Mesenchymal stem cell (in vitro differentiated cells and primary cell): ENCODE results near the gene CDH23.

Source experiments
- DNase-seq: peaks from one replicate; pipeline ENCODE4 v3.0.0-alpha.2; 2013
- H2AFZ ChIP-seq: one replicate; pipeline ENCODE4 v1.6.1; 2013; ENCODE audit warnings: low read depth, mild to moderate bottlenecking, control low read depth, inconsistent platforms, low read length, moderate library complexity
- H2AK5ac ChIP-seq: 2 replicates; pipeline ENCODE4 v1.6.1; 2013; ENCODE audit warnings: low read length, moderate library complexity, mild to moderate bottlenecking, inconsistent platforms; ENCODE audit not compliant: severe bottlenecking
- H2BK120ac ChIP-seq: one replicate; pipeline ENCODE4 v1.6.1; 2013; ENCODE audit warnings: low read depth, mild to moderate bottlenecking, inconsistent platforms, low read length, moderate library complexity
- H2BK12ac ChIP-seq, 2 experiments: one replicate each; pipeline ENCODE4 v1.6.1; 2013; ENCODE audit warnings: inconsistent platforms in 2 of 2, low read length in 2 of 2, mild to moderate bottlenecking in 2 of 2, moderate library complexity in 2 of 2, control low read depth in 1 of 2
- H2BK15ac ChIP-seq: one replicate; pipeline ENCODE4 v1.6.1; 2013; ENCODE audit warnings: mild to moderate bottlenecking, low read depth, inconsistent platforms; ENCODE audit not compliant: poor library complexity, severe bottlenecking
- H2BK5ac ChIP-seq: 2 replicates; pipeline ENCODE4 v1.6.1; 2013; ENCODE audit warnings: low read depth, mild to moderate bottlenecking, low read length, control low read depth, inconsistent platforms; ENCODE audit not compliant: poor library complexity, severe bottlenecking
- H3K14ac ChIP-seq, 2 experiments: one replicate each; pipeline ENCODE4 v1.6.1; 2013; ENCODE audit warnings: inconsistent platforms in 2 of 2, low read length in 2 of 2, control low read depth in 1 of 2, mild to moderate bottlenecking in 1 of 2, moderate library complexity in 1 of 2
- H3K18ac ChIP-seq, 2 experiments: one replicate each; pipeline ENCODE4 v1.6.1; 2013; ENCODE audit warnings: inconsistent platforms in 2 of 2, low read length in 2 of 2, control low read depth in 1 of 2, low read depth in 1 of 2, mild to moderate bottlenecking in 1 of 2
- H3K23ac ChIP-seq, 2 experiments: one replicate each; pipeline ENCODE4 v1.6.1; 2013; ENCODE audit warnings: inconsistent platforms in 2 of 2, low read length in 2 of 2, mild to moderate bottlenecking in 2 of 2, moderate library complexity in 2 of 2, control low read depth in 1 of 2
- H3K27ac ChIP-seq: 2 replicates; pipeline ENCODE4 v1.5.1; 2013; ENCODE audit warnings: mild to moderate bottlenecking, moderate library complexity, low read length, control low read depth, inconsistent platforms; ENCODE audit not compliant: poor library complexity, severe bottlenecking
- H3K27me3 ChIP-seq, 2 experiments: 2 replicates each; pipeline versions ENCODE4 v1.6.1 to v1.7.0; 2013; ENCODE audit warnings: low read length in 2 of 2, mild to moderate bottlenecking in 2 of 2, moderate library complexity in 2 of 2, control low read depth in 1 of 2, inconsistent platforms in 1 of 2; ENCODE audit not compliant: control insufficient read depth in 1 of 2, insufficient read depth in 1 of 2
- H3K36me3 ChIP-seq, 2 experiments: 2 replicates each; pipeline versions ENCODE4 v1.6.1 to v1.7.0; 2013; ENCODE audit warnings: low read length in 2 of 2, control low read depth in 1 of 2, inconsistent platforms in 1 of 2, low read depth in 1 of 2, mild to moderate bottlenecking in 1 of 2; ENCODE audit not compliant: insufficient read depth in 2 of 2, control insufficient read depth in 1 of 2
- H3K4ac ChIP-seq, 2 experiments: one replicate each; pipeline ENCODE4 v1.6.1; 2013; ENCODE audit warnings: inconsistent platforms in 2 of 2, low read length in 2 of 2, mild to moderate bottlenecking in 2 of 2, moderate library complexity in 2 of 2, control low read depth in 1 of 2, low read depth in 1 of 2
- H3K4me1 ChIP-seq: 2 replicates; pipeline ENCODE4 v1.6.1; 2013; ENCODE audit warnings: low read depth, low read length, control low read depth; ENCODE audit not compliant: control insufficient read depth, insufficient read depth
- H3K4me2 ChIP-seq: 2 replicates; pipeline ENCODE4 v1.6.1; 2013; ENCODE audit warnings: low read length, mild to moderate bottlenecking, inconsistent platforms; ENCODE audit not compliant: poor library complexity, severe bottlenecking
- H3K4me3 ChIP-seq, 2 experiments: 2 replicates each; pipeline versions ENCODE4 v1.5.1 to v1.7.0; 2013; ENCODE audit warnings: low read length in 2 of 2, mild to moderate bottlenecking in 2 of 2, control low read depth in 1 of 2, low read depth in 1 of 2; ENCODE audit not compliant: insufficient read depth in 1 of 2
- H3K79me1 ChIP-seq: replicated peaks from 2 replicates; pipeline ENCODE4 v1.6.1; 2013; ENCODE audit warnings: mild to moderate bottlenecking, control low read depth, low read length, inconsistent platforms; ENCODE audit not compliant: poor library complexity, severe bottlenecking
- H3K9ac ChIP-seq: 2 replicates; pipeline ENCODE4 v1.7.0; 2013; ENCODE audit warnings: mild to moderate bottlenecking, low read length, moderate library complexity
- H3K9me3 ChIP-seq: 2 replicates; pipeline ENCODE4 v1.7.0; 2013; ENCODE audit warnings: mild to moderate bottlenecking, low read length; ENCODE audit not compliant: control insufficient read depth
- H4K8ac ChIP-seq: one replicate; pipeline ENCODE4 v1.6.1; 2013; ENCODE audit warnings: inconsistent platforms, mild to moderate bottlenecking, low read length, moderate library complexity
- H4K91ac ChIP-seq: one replicate; pipeline ENCODE4 v1.6.1; 2013; ENCODE audit warnings: mild to moderate bottlenecking, low read length, inconsistent platforms
- WGBS: methylation state at CpG from one replicate; pipeline ENCODE4 v1.1.7; 2013; ENCODE audit warnings: mixed read lengths; 5-methylcytosine and 5-hydroxymethylcytosine counted together

Gene CDH23

DNA sequence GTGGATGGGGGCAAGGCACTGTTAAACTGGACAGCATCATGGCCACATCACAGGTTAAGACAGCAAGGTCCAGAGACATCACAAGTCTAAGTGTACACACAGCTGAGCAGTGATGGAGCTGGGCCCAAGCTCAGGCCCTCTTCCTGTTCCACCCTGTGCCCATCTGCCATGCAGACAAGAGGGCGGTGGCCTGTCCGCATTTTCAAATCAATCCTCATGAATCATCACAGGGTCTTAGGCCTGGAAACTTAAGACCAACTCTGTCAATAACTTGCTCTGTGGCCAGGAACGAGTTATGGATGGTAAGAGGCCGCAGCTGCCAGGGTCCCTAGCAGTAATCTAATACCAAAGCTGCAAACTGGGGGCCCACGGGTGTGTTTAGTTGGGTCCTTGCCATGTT, 319.7 kb downstream of the CDH23 start:
- Histone ChIP-seq H3K27me3 (peaks cover 4 to 54% of the 10 kb centered on the region in 2 experiments), H3K4me2 (no peak overlapping the region), H3K9ac (no peak overlapping the region), H3K18ac (no peak overlapping the region), H4K8ac (no peak overlapping the region), H3K79me1 (no peaks in the 10 kb centered on the region), H3K23ac (no peak overlapping the region), H3K9me3 (no peaks in the 10 kb centered on the region), H2BK15ac (no peak overlapping the region), H2AK5ac (no peak overlapping the region), H3K4me3 (no peak overlapping the region), H3K14ac (peak overlapping the region in 1 of 2 experiments; percentile 26), H4K91ac (no peak overlapping the region), H2BK120ac (no peak overlapping the region), H3K27ac (no peak overlapping the region), H2BK12ac (no peak overlapping the region), H2BK5ac (no peak overlapping the region), H3K4ac (no peak overlapping the region), H2AFZ (no peak overlapping the region), H3K4me1 (no peaks in the 10 kb centered on the region), H3K36me3 (no peaks in the 10 kb centered on the region)
- WGBS, result 80% methylated on average over 4 of the region's 5 CpGs
- DNase-seq, result no peak

GRCh38 chr10:71717056-71717455, 320.3 kb downstream of the CDH23 start:
- H3K23ac ChIP-seq, result no peak overlapping the region
- H4K91ac ChIP-seq, result no peak overlapping the region
- H3K4ac ChIP-seq, result no peak overlapping the region
- H2BK120ac ChIP-seq, result no peak overlapping the region
- no peak overlapping the region for H3K14ac ChIP-seq
- no peaks in the 10 kb centered on the region for H3K36me3 ChIP-seq
- no peak overlapping the region for H2BK12ac ChIP-seq
- no peak overlapping the region for H3K18ac ChIP-seq
- H3K79me1 ChIP-seq, result no peaks in the 10 kb centered on the region
- H3K9ac ChIP-seq, result no peak overlapping the region
- no peak overlapping the region for H2AK5ac ChIP-seq
- no peaks in the 10 kb centered on the region for H3K9me3 ChIP-seq
- no peak overlapping the region for H2BK5ac ChIP-seq
- H4K8ac ChIP-seq, result no peak overlapping the region
- 80% methylated on average over 4 of the region's 4 CpGs for WGBS
- H3K4me3 ChIP-seq, result no peak overlapping the region
- no peak overlapping the region for H3K27ac ChIP-seq
- no peak for DNase-seq
- no peak overlapping the region for H2AFZ ChIP-seq
- no peak overlapping the region for H2BK15ac ChIP-seq
- H3K4me1 ChIP-seq, result no peaks in the 10 kb centered on the region
- peaks cover 4 to 56% of the 10 kb centered on the region in 2 experiments for H3K27me3 ChIP-seq
- H3K4me2 ChIP-seq, result no peak overlapping the region

GRCh38 chr10:71717551-71717951, 320.8 kb downstream of the CDH23 start:
- Histone ChIP-seq H2BK15ac (no peak overlapping the region), H3K4me3 (no peak overlapping the region), H4K91ac (no peak overlapping the region), H3K36me3 (no peaks in the 10 kb centered on the region), H3K27me3 (peaks cover 4 to 61% of the 10 kb centered on the region in 2 experiments), H3K4me1 (no peaks in the 10 kb centered on the region), H3K4me2 (no peak overlapping the region), H2AK5ac (no peak overlapping the region), H2BK5ac (no peak overlapping the region), H4K8ac (no peak overlapping the region), H3K9me3 (no peaks in the 10 kb centered on the region), H3K27ac (no peak overlapping the region), H3K23ac (no peak overlapping the region), H3K18ac (no peak overlapping the region), H2BK120ac (no peak overlapping the region), H3K14ac (no peak overlapping the region), H3K4ac (no peak overlapping the region), H2AFZ (no peak overlapping the region), H2BK12ac (no peak overlapping the region), H3K9ac (peak overlapping the region; percentile 11), H3K79me1 (no peaks in the 10 kb centered on the region)
- no peak for DNase-seq
- 93% methylated on average over 2 of the region's 2 CpGs for WGBS

DNA sequence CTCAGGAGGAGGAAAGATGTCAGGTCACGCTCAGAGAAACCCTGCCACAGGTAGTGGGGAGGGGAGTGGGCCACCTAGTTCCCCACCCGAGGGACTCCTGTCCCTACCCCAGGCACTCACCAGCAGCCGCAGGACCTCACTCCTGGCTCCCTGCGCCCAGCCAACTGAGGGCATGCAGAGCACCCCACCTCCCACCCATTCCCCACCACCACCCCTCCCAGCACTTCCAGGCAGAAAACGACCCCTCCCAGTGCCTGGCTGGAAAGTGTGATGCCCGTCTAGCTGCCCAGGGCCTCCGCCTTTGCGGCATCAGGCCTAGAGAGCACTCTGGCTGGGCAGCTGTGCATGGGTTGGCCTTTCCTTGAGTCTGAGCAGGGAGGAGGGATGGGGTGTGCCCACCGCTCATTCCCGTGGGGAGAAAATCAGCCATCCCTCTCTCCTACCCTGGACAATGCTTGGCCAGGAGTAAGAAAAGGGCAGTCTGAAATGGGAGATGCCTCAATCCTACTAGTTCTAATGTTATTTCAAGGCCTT, 321.5 kb downstream of the CDH23 start:
- H2BK5ac ChIP-seq, result no peak overlapping the region
- H2BK120ac ChIP-seq, result no peak overlapping the region
- no peak overlapping the region for H3K27ac ChIP-seq
- no peak overlapping the region for H4K8ac ChIP-seq
- no peaks in the 10 kb centered on the region for H3K36me3 ChIP-seq
- no peak overlapping the region for H3K4me2 ChIP-seq
- H2AK5ac ChIP-seq, result no peak overlapping the region
- no peak overlapping the region for H3K23ac ChIP-seq
- no peaks in the 10 kb centered on the region for H3K9me3 ChIP-seq
- H2BK15ac ChIP-seq, result no peak overlapping the region
- H2BK12ac ChIP-seq, result no peak overlapping the region
- no peak overlapping the region for H3K9ac ChIP-seq
- H4K91ac ChIP-seq, result no peak overlapping the region
- H3K4ac ChIP-seq, result no peak overlapping the region
- H3K4me1 ChIP-seq, result no peaks in the 10 kb centered on the region
- no peak overlapping the region for H3K4me3 ChIP-seq
- no peak for DNase-seq
- H3K18ac ChIP-seq, result no peak overlapping the region
- H3K79me1 ChIP-seq, result no peaks in the 10 kb centered on the region
- 83% methylated on average over 6 of the region's 10 CpGs for WGBS
- peaks cover 4 to 67% of the 10 kb centered on the region in 2 experiments for H3K27me3 ChIP-seq
- no peak overlapping the region for H2AFZ ChIP-seq
- H3K14ac ChIP-seq, result no peak overlapping the region
